Measurements from ENCODE around the gene KRTAP5-8.

DNA sequence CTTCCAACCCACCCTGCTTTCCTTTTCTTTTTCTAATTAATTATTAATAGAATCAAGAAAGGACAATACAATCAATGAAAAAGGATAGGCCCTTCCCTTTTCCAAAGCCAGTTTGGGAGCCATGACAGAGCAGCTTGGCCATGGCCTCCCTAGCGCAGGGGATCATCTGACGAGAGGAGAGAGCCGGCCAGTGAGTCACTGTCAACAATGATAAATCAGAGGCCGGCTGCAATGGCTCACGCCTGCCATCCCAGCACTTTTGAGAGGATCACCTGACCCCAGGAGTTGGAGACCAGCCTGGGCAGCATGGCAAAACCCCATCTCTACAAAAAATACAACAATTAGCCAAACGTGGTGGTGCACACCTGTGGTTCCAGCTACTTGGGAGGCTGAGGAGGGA lies 38.3 kb upstream of the KRTAP5-8 start:
- no peak for TF ChIP-seq POLR2AphosphoS5 (IDR thresholded peaks at IDR 0.05)
- TF ChIP-seq, protein P1, sequence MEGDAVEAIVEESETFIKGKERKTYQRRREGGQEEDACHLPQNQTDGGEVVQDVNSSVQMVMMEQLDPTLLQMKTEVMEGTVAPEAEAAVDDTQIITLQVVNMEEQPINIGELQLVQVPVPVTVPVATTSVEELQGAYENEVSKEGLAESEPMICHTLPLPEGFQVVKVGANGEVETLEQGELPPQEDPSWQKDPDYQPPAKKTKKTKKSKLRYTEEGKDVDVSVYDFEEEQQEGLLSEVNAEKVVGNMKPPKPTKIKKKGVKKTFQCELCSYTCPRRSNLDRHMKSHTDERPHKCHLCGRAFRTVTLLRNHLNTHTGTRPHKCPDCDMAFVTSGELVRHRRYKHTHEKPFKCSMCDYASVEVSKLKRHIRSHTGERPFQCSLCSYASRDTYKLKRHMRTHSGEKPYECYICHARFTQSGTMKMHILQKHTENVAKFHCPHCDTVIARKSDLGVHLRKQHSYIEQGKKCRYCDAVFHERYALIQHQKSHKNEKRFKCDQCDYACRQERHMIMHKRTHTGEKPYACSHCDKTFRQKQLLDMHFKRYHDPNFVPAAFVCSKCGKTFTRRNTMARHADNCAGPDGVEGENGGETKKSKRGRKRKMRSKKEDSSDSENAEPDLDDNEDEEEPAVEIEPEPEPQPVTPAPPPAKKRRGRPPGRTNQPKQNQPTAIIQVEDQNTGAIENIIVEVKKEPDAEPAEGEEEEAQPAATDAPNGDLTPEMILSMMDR (IDR thresholded peaks at IDR 0.05): no peak
